A549 treated with DMSO at 1 μM for 4 hours (cell line): ENCODE data around the gene PRR23B. TPM values are rescaled to one million over a fixed set of nuclear protein-coding genes. Genes with fewer than 3 reads are reported as not detected.

Experiments used
- total RNA-seq: library from RNA; stranded (reverse); fragments of 200-300 nt; extraction: Qiagen RNA extraction; gene quantifications from 5 replicates; pipeline ENCODE4 v1.2.3, GENCODE V29; 2022; ENCODE audit warnings: low read depth

Gene PRR23B
- not detected in 5 replicates for total RNA-seq

GRCh38 chr3:139020868-139021234, at the start of gene PRR23B:
Gene PRR23B (minus strand): TSS chr3:139020926. CDS start chr3:139020661, 265 bp downstream.

GRCh38 chr3:139044366-139045210, 23.9 kb upstream of the PRR23B start, which contains the start of gene PRR23C:
Gene PRR23C (minus strand): TSS chr3:139044892. CDS start chr3:139044620, 272 bp downstream.

GRCh38 chr3:139006051-139006716, 14.5 kb downstream of the PRR23B start, which contains the start of gene PRR23A:
Gene PRR23A (minus strand): TSS chr3:139006268. CDS start chr3:139006268, 0 bp downstream.

Other genes starting within 250 kb of the PRR23B start
- gene PIK3CB, start 186.0 kb downstream of the PRR23B start, total RNA-seq: 15.8 to 21.5 TPM (median 19.6 TPM) in 5 replicates
- 3.4 to 4.9 TPM (median 4.6 TPM) in 5 replicates for gene FOXL2, start 73.8 kb downstream of the PRR23B start, total RNA-seq
- 0.90 to 1.5 TPM (median 1.3 TPM) in 5 replicates for gene FOXL2NB, start 73.7 kb downstream of the PRR23B start, total RNA-seq
- gene PRR23A, start 14.7 kb downstream of the PRR23B start, total RNA-seq: not detected in 5 replicates
- gene PRR23C, start 24.0 kb upstream of the PRR23B start, total RNA-seq: not detected in 5 replicates